ENCODE data around the gene CRMP1. TPM values are rescaled to one million over a fixed set of nuclear protein-coding genes. Genes with fewer than 3 reads are reported as not detected.

Gene CRMP1
- polyA plus RNA-seq, 1 experiment, result 5.6 TPM

DNA sequence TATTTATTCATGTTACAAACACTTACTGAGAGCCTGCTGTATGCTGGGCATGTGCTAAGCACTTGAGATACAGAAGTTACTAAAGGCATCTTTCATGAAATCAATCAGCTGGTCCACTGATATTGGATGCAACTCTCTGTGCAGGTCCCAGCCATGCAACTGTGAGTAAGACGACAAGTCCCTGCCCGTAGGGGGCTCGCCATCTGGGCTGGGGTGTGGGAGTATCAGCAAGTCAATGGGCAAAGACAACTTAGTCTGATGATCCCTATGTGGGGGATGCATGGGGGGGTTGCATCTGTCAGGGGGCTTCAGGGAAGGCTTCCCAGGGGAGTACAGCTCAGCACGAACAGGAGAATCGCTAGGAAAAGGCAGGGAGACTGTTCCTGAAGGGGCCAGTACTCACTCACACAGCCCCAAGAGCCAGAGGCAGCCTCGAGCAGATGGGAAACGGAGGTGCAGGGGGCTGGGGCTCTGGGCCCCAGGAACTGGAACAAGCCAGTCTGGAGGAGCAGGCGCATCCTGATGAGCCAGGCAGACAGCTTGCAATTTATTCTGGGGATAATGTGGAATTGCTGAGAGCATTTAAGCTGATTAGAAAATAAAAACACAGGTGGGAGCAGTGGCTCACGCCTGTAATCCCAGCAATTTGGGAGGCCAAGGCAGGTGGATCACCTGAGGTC, 40.2 kb downstream of the CRMP1 start:
- H3K9me3 ChIP-seq (ENCODE audit: control insufficient read depth, insufficient read depth, low read length), result no peaks in the 10 kb centered on the region
- TF ChIP-seq, protein P1, sequence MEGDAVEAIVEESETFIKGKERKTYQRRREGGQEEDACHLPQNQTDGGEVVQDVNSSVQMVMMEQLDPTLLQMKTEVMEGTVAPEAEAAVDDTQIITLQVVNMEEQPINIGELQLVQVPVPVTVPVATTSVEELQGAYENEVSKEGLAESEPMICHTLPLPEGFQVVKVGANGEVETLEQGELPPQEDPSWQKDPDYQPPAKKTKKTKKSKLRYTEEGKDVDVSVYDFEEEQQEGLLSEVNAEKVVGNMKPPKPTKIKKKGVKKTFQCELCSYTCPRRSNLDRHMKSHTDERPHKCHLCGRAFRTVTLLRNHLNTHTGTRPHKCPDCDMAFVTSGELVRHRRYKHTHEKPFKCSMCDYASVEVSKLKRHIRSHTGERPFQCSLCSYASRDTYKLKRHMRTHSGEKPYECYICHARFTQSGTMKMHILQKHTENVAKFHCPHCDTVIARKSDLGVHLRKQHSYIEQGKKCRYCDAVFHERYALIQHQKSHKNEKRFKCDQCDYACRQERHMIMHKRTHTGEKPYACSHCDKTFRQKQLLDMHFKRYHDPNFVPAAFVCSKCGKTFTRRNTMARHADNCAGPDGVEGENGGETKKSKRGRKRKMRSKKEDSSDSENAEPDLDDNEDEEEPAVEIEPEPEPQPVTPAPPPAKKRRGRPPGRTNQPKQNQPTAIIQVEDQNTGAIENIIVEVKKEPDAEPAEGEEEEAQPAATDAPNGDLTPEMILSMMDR (IDR thresholded peaks at IDR 0.05; ENCODE audit: low read depth, low read length), result no peak
- H3K4me3 ChIP-seq (ENCODE audit: low read depth, low read length), result no peak overlapping the region
- no peak overlapping the region for H3K27ac ChIP-seq (ENCODE audit: low read depth, low read length)
- CTCF ChIA-PET, result no interaction called here
- DNase-seq (ENCODE audit: low read depth, low spot score), result no peak
- POLR2A ChIA-PET, result no interaction called here
- peaks cover 4% of the 10 kb centered on the region for H3K27me3 ChIP-seq (ENCODE audit: control insufficient read depth, insufficient read depth, low read length)

GRCh38 chr4:5851637-5852301, 41.1 kb downstream of the CRMP1 start:
- POLR2A ChIA-PET, result no interaction called here
- Histone ChIP-seq H3K27me3 (ENCODE audit: control insufficient read depth, insufficient read depth, low read length) (peaks cover 4% of the 10 kb centered on the region), H3K27ac (ENCODE audit: low read depth, low read length) (no peak overlapping the region), H3K9me3 (ENCODE audit: control insufficient read depth, insufficient read depth, low read length) (no peaks in the 10 kb centered on the region), H3K4me3 (ENCODE audit: low read depth, low read length) (no peak overlapping the region)
- TF ChIP-seq, protein P1 (IDR thresholded peaks at IDR 0.05; ENCODE audit: low read depth, low read length), result no peak
- CTCF ChIA-PET, result no interaction called here
- no peak for DNase-seq (ENCODE audit: low read depth, low spot score)

DNA sequence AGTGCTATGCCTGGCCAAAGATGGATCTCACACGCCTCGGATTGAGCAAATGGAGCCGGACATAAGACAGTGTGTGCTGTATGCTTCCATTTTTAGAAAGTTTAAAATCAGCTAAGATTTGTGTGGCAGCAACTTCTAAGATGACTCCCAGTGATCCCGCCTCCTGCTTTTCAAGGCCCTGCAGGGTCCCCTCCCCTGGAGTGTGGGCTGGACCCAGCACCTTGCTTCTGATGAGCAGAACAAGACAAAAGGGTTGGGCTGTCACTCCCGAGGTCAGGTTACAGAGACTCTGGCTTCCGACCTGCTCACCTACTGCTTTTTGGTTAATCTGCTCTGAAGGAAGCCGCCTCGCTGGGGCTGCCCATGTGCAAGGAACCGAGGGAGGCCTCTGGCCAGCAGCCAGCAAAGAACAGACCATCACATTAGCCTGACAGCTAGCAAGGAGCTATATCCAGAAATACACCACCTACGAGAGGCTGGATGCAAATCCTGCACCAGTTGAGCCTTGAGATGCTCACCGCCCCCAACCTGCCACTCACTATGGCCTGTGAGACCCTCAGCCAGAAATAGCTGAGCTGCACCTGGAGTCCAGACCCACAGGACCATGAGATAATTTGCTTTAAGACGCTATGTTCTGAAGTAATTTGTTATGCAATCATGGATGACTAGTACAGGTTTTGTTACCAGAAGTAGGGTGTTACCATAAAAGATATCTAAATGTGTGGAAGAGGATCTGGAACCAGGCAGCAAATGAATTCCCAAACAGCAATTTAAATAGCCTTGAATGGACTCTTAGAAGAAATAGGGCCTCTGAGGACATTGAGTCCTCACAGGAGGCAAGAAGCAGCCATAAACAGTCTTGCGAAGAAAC, 47.6 kb downstream of the CRMP1 start:
- ChIA-PET POLR2A (no interaction called here), CTCF (no interaction called here)
- no peaks in the 10 kb centered on the region for H3K27me3 ChIP-seq (ENCODE audit: control insufficient read depth, insufficient read depth, low read length)
- TF ChIP-seq, protein P1 (IDR thresholded peaks at IDR 0.05; ENCODE audit: low read depth, low read length), result no peak
- H3K4me3 ChIP-seq (ENCODE audit: low read depth, low read length), result no peak overlapping the region
- DNase-seq (ENCODE audit: low read depth, low spot score), result no peak
- no peak overlapping the region for H3K27ac ChIP-seq (ENCODE audit: low read depth, low read length)
- H3K9me3 ChIP-seq (ENCODE audit: control insufficient read depth, insufficient read depth, low read length), result no peaks in the 10 kb centered on the region; the same call in 1 of the 2 replicates

DNA sequence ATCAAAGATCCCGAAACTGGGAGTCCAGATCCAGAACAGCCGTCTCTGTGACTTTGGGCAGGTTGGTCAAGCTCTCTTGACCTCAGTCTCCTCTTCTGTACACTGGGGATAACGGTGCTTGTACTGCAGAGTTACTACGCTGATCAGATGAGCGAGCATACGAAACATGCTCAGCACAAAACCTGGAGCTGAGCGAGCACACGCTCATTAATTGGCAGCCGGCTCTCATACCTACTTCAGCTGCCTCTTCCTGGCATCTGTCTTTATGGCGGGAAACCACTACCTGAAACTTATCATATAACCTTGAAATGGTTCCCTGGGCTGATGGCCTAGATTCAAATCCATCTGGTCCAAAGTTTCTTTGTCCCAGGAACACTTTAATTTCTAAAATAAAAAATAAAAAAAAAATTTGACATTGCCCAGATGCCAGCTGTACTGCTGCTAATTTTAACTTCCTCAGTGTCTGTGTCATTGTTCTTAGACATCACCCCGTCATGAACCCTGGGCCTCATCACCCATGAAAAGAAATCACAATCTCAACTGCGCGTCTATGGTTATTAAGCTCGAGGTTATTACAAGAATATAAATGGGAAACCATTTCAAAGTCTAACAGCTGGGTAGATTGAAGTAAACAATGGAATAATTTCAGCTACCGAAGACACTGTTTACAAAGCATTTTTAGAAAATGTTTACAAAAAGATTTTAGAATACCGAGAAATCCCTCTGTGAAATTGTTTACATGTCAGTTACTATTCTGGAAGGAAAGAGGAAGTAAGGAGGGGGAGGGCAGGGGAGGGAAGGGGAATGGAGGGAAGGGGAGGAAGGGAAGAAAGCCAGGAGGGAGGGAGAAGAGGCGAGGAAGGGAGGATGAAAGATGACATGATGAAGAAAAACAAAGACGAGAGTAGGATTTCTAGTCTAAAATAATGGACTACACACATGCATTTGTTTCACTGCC, 49.0 kb downstream of the CRMP1 start:
- ChIA-PET POLR2A (no interaction called here), CTCF (no interaction called here)
- no peak overlapping the region for H3K4me3 ChIP-seq (ENCODE audit: low read depth, low read length)
- no peak overlapping the region for H3K27ac ChIP-seq (ENCODE audit: low read depth, low read length)
- no peak for DNase-seq (ENCODE audit: low read depth, low spot score)
- no peaks in the 10 kb centered on the region; the same call in 1 of the 2 replicates for H3K9me3 ChIP-seq (ENCODE audit: control insufficient read depth, insufficient read depth, low read length)
- H3K27me3 ChIP-seq (ENCODE audit: control insufficient read depth, insufficient read depth, low read length), result no peaks in the 10 kb centered on the region
- TF ChIP-seq, protein P1 (IDR thresholded peaks at IDR 0.05; ENCODE audit: low read depth, low read length), result no peak
